ENCODE data around the gene TANGO6. TPM values are rescaled to one million over a fixed set of nuclear protein-coding genes. Genes with fewer than 3 reads are reported as not detected.
A peak's percentile ranks its signal among the peaks of the same experiment; 100 is the strongest.

Gene TANGO6
- total RNA-seq, 1 experiment from 2014 or later: 18.0 TPM

DNA sequence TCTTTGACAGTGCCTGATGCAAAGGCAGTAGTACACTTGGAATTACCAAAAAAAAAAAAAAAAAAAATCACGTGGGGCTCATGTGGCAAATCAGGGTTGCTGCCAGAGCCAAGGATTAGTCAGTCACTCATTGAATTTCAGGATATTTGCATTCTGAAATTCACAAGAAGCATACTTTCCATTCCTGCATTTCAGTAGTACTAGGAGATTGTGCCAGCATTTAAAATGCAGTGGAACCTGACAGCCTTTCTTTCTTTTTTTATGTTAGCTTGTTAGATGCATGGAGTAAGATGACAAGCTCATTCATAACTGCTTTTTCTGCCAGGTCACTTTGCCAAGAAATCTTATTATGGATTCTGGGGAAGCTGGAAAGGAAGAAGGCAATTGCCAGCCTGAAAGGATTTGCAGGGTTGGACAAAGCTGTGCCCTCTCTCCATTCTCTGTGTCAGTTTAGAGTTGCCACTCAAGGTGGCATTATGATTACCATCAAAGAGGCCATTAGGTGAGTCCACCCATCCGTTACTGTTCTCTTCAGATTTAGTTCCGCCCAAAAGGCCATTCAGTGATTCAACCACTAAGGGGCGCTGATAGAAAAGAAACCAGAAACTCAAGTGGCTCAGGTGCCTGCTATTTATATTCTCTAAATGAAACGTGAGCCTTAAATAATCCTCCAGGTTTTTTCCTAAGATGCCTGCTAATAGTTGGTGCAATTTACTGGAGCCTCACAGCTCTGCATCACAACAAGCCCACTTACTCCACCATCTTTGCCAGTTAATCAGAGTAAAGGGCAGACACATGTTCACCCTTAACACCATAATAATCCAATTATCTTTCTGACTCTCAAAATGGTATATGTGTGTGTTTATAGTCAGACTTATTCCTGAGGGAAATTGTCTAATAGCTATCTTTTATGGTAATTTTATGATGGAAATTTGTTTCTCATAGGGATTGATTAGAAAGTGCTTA lies 59.0 kb downstream of the TANGO6 start:
- BruUV-seq (replicated peaks): no TSS peak
- no peak for TF ChIP-seq EZH2 (IDR thresholded peaks at IDR 0.05; ENCODE audit: borderline replicate concordance, low read depth, low read length, poor library complexity, severe bottlenecking)
- TF ChIP-seq, protein P1, sequence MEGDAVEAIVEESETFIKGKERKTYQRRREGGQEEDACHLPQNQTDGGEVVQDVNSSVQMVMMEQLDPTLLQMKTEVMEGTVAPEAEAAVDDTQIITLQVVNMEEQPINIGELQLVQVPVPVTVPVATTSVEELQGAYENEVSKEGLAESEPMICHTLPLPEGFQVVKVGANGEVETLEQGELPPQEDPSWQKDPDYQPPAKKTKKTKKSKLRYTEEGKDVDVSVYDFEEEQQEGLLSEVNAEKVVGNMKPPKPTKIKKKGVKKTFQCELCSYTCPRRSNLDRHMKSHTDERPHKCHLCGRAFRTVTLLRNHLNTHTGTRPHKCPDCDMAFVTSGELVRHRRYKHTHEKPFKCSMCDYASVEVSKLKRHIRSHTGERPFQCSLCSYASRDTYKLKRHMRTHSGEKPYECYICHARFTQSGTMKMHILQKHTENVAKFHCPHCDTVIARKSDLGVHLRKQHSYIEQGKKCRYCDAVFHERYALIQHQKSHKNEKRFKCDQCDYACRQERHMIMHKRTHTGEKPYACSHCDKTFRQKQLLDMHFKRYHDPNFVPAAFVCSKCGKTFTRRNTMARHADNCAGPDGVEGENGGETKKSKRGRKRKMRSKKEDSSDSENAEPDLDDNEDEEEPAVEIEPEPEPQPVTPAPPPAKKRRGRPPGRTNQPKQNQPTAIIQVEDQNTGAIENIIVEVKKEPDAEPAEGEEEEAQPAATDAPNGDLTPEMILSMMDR (conservative IDR thresholded peaks at IDR 0.05; ENCODE audit: low read depth, low read length): peak; percentile 86
- H3K4me1 ChIP-seq (ENCODE audit: insufficient read depth, low read length, poor library complexity, severe bottlenecking): peaks cover 17% of the 10 kb centered on the region
- peak; percentile 68 for DNase-seq (ENCODE audit: low spot score)
- intact Hi-C loops (cut with micrococcal nuclease; ENCODE audit: unreplicated experiment): loop anchor here (1.0 to 5.0 kb wide), 3 partner anchors 203 to 385 kb away; partner anchors contain the start of gene HAS3
- H3K9me3 ChIP-seq (ENCODE audit: low read depth, low read length, poor library complexity, severe bottlenecking): no peaks in the 10 kb centered on the region
- no peaks in the 10 kb centered on the region for H3K36me3 ChIP-seq (ENCODE audit: insufficient read depth, low read length, poor library complexity, severe bottlenecking)
- H3K4me3 ChIP-seq (ENCODE audit: low read depth, low read length, poor library complexity, severe bottlenecking): no peak overlapping the region
- H3K27ac ChIP-seq (ENCODE audit: low read depth, low read length, poor library complexity, severe bottlenecking): peak overlapping the region; percentile 9
- no peaks in the 10 kb centered on the region for H3K27me3 ChIP-seq (replicated peaks; ENCODE audit: insufficient read depth, low read depth, low read length, poor library complexity)
- ChIA-PET POLR2A (ENCODE audit: low non-redundant PET) (no interaction called here), CTCF (no interaction called here)

DNA sequence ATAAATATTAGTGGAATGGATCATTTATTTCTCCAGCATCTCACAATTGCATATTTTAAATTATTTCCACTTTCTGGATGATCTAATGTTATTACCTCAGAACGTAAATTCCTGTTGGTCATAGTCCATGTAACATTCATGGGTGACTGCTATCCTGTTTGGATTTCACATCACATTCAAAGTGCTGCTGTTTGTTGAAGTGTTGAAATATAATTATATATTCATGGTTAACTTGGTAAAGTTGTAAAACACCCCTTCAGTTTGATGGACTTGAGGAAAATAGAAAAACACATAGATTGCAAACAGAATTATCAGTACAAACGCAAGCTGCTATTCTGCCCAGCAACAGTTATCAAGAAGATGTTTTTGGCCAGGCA lies 59.6 kb downstream of the TANGO6 start:
- H3K4me1 ChIP-seq (ENCODE audit: insufficient read depth, low read length, poor library complexity, severe bottlenecking): peaks cover 17% of the 10 kb centered on the region
- no peak for TF ChIP-seq EZH2 (IDR thresholded peaks at IDR 0.05; ENCODE audit: borderline replicate concordance, low read depth, low read length, poor library complexity, severe bottlenecking)
- TF ChIP-seq, protein P1 (conservative IDR thresholded peaks at IDR 0.05; ENCODE audit: low read depth, low read length): no peak
- POLR2A ChIA-PET (ENCODE audit: low non-redundant PET): no interaction called here
- intact Hi-C loops (cut with micrococcal nuclease; ENCODE audit: unreplicated experiment): loop anchor here (1.0 to 5.0 kb wide), 3 partner anchors 202 to 384 kb away; partner anchors contain the start of gene HAS3
- CTCF ChIA-PET: no interaction called here
- BruUV-seq (replicated peaks): no TSS peak
- no peak overlapping the region for H3K27ac ChIP-seq (ENCODE audit: low read depth, low read length, poor library complexity, severe bottlenecking)
- H3K4me3 ChIP-seq (ENCODE audit: low read depth, low read length, poor library complexity, severe bottlenecking): no peak overlapping the region
- no peak for DNase-seq (ENCODE audit: low spot score)
- no peaks in the 10 kb centered on the region for H3K36me3 ChIP-seq (ENCODE audit: insufficient read depth, low read length, poor library complexity, severe bottlenecking)
- no peaks in the 10 kb centered on the region for H3K9me3 ChIP-seq (ENCODE audit: low read depth, low read length, poor library complexity, severe bottlenecking)
- H3K27me3 ChIP-seq (replicated peaks; ENCODE audit: insufficient read depth, low read depth, low read length, poor library complexity): no peaks in the 10 kb centered on the region

DNA sequence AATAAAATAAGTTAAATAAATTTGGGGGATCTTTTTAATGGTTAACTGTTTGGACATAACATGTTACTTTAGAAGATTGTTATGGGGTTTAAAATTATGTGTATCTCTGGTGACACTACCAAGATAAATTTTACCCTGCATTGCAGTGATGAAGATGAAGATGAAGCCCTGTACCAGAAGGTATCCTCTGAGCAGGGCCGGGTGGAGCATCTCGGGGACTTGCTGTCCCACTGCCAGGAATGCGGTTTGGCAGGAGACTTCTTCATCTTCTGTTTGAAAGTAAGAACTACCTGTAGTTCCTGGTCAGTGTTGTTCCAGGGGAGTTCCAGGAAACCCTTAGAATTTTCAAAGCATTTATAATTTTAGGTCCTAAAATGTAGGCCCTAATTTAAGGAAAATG lies 64.0 kb downstream of the TANGO6 start:
- no peak overlapping the region for H3K4me3 ChIP-seq (ENCODE audit: low read depth, low read length, poor library complexity, severe bottlenecking)
- no peak for TF ChIP-seq EZH2 (IDR thresholded peaks at IDR 0.05; ENCODE audit: borderline replicate concordance, low read depth, low read length, poor library complexity, severe bottlenecking)
- TF ChIP-seq, protein P1 (conservative IDR thresholded peaks at IDR 0.05; ENCODE audit: low read depth, low read length): no peak
- ChIA-PET CTCF (no interaction called here), POLR2A (ENCODE audit: low non-redundant PET) (no interaction called here)
- intact Hi-C loops (cut with micrococcal nuclease; ENCODE audit: unreplicated experiment): no loop called here
- no peaks in the 10 kb centered on the region for H3K36me3 ChIP-seq (ENCODE audit: insufficient read depth, low read length, poor library complexity, severe bottlenecking)
- DNase-seq (ENCODE audit: low spot score): no peak
- BruUV-seq (replicated peaks): no TSS peak
- no peak overlapping the region for H3K27ac ChIP-seq (ENCODE audit: low read depth, low read length, poor library complexity, severe bottlenecking)
- no peaks in the 10 kb centered on the region for H3K27me3 ChIP-seq (replicated peaks; ENCODE audit: insufficient read depth, low read depth, low read length, poor library complexity)
- peaks cover 26% of the 10 kb centered on the region for H3K4me1 ChIP-seq (ENCODE audit: insufficient read depth, low read length, poor library complexity, severe bottlenecking)
- H3K9me3 ChIP-seq (ENCODE audit: low read depth, low read length, poor library complexity, severe bottlenecking): no peaks in the 10 kb centered on the region
